Pancreas (tissue), 10 donors: Measurements from ENCODE around the gene SRPK3. TPM values are rescaled to one million over a fixed set of nuclear protein-coding genes. Genes with fewer than 3 reads are reported as not detected.
A peak's percentile ranks its signal among the peaks of the same experiment; 100 is the strongest.

Experiments
- ATAC-seq, 4 donors: fragments of 200-7000 bp; cut with Tn5 transposase; one replicate each; pipeline versions ENCODE4 v1.8.0 to v1.9.1; 2020; ENCODE audit warnings: mild to moderate bottlenecking in 4 of 4, moderate library complexity in 4 of 4
- DNase-seq, 6 donors: peaks; one replicate each; pipeline ENCODE4 v3.0.0-alpha.2; 2020
- FAIRE-seq: peaks from 2 replicates; lab custom pipeline; 2012; peaks lifted over from hg19 to GRCh38; lab: Jason Lieb, UNC
- H3K27ac ChIP-seq, 4 donors: fragments of 200-600 bp; sonication (generic); 1 replicate in 3 of 4; 2 replicates in 1 of 4; pipeline versions ENCODE4 v1.5.0 to v1.8.0; 2020
- H3K27me3 ChIP-seq, 4 donors: fragments of 200-600 bp; one replicate each; pipeline ENCODE4 v1.8.0; 2021
- H3K36me3 ChIP-seq, 3 donors: fragments of 200-600 bp; sonication (generic) in 1 of 3; one replicate each; pipeline versions ENCODE4 v1.5.0 to v1.8.0; 2020 to 2021
- H3K4me1 ChIP-seq, 3 donors: fragments of 200-600 bp; one replicate each; pipeline ENCODE4 v1.8.0; 2021
- H3K4me3 ChIP-seq, 4 donors: fragments of 200-600 bp; sonication (generic) in 2 of 4; one replicate each; pipeline versions ENCODE4 v1.5.0 to v1.8.0; 2020 to 2021
- H3K9me3 ChIP-seq, 4 donors: fragments of 200-600 bp; one replicate each; pipeline ENCODE4 v1.8.0; 2021
- WGBS, 2 donors: extraction: QIAGEN DNeasy Blood & Tissue Kit; methylation state at CpG; one replicate each; pipeline ENCODE4 v1.1.7; 2013; 5-methylcytosine and 5-hydroxymethylcytosine counted together
- intact Hi-C, 3 donors: fragments of 100-400 bp; cut with DNase I; formaldehyde crosslinking; loops; one replicate each; pipeline versions ENCODE4 v1.11.1 to v1.14.2; 2022
- polyA plus RNA-seq, 2 donors: library from polyadenylated mRNA; stranded (reverse); fragments of 200-250 nt; gene quantifications; one replicate each; pipeline ENCODE4 v1.2.3, GENCODE V29; 2013
- total RNA-seq, 6 donors: library from RNA; stranded (reverse); fragmentation: NEBNext Ultra II Directional in 4 of 6; extraction: Animal tissue kit (Norgen Biotek cat#: 25700) in 4 of 6; gene quantifications; one replicate each; pipeline versions ENCODE4 v1.2.1 to v1.2.4, GENCODE V29; 2021 to 2023
- TF ChIP-seq, protein P1 (sequence below), 4 donors: fragments of 200-600 bp; sonication (generic) in 3 of 4; IDR thresholded peaks; one replicate each; pipeline versions ENCODE4 v1.5.0 to v1.8.0; 2021; ENCODE audit warnings: antibody characterized with exemption in 4 of 4
- donor health status: healthy with polysubstance abuse.
- donor health status: DM: no; HTN: no; CAD: no; lungs with moderate emphysema.
- donor health status: DM: no; HTN: no; CAD: no.
- donor health status: control.
- donor health status: control.
- donor health status: Bipolar disorder and iron deficiency.
- donor health status: DM: yes; HTN: yes; CAD: no.
- donor health status: DM: no; HTN: no; CAD: no.
- donor health status: DM: no; HTN: no; CAD: no.
- donor health status: DM: yes; HTN: yes; CAD: no.

SRPK3 gene
- total and polyA plus RNA-seq, 8 donors: 0.12 to 1.5 (median 0.24) TPM; not detected in 1

DNA sequence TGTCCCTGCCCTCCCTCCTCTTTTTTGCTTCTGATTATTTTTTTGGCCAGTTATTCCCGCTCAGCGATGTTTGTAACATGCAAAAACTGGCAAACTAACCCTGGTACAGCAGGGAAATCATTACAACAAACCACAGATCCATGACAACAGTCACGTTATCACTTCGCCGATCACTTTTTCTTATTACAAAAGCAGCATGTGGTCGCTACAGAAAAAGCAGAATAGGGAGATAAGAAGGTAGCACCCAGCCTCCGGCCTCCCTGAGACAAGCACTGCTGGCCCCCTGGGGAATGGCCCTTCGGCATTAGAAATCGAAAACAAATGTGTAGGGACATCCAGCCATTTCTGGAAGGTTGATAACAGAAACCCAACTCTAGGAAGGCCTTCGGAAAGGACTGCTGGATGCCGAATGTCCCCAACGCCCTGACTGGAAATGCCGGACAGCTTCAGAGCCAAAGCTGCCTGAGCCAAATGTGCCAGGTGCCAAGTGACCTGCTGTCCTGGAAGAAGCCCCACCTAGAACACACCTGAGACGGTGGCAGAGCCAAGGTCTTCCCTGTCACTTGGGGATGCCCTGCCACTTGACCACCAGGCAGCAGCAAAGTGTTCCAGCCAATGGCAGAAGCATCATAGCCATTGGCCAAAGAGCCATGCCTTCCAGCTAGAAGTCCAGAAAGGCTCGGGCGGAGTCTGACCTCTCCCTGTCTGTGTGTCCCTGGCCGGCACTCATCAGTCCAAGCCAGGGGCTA, 10.4 kb downstream of the SRPK3 start:
- 78 to 82% methylated on average over 17 of the region's 17 CpGs for WGBS, 2 donors
- intact Hi-C loops: no loop called here
- FAIRE-seq: no peak

DNA sequence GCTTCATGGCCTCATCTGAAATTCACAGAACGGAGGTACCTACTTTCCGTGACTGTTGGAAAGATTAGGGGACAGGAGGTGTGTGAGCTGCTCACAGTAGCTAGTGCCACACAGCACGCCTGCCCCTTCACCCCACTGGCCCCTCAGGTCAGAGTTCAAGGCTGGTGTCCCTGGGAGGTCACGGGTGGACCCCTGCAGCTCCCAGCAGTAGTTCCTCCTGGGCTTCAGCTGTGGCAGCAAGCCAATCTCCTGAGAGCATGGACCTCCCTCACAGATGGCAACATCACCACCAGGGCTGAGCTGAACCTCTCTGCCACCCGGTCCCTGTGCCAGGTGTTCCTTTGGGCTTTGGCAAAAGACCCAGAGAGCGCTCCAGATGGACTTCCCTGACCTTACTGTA, 11.5 kb downstream of the SRPK3 start:
- H3K9me3 ChIP-seq: no peaks in the 10 kb centered on the region
- peaks cover 0 to 4% (median 0%) of the 10 kb centered on the region in 3 donors for H3K36me3 ChIP-seq
- no peak for ATAC-seq
- intact Hi-C loops: no loop called here
- H3K27ac ChIP-seq: no peak overlapping the region
- TF ChIP-seq, protein P1, sequence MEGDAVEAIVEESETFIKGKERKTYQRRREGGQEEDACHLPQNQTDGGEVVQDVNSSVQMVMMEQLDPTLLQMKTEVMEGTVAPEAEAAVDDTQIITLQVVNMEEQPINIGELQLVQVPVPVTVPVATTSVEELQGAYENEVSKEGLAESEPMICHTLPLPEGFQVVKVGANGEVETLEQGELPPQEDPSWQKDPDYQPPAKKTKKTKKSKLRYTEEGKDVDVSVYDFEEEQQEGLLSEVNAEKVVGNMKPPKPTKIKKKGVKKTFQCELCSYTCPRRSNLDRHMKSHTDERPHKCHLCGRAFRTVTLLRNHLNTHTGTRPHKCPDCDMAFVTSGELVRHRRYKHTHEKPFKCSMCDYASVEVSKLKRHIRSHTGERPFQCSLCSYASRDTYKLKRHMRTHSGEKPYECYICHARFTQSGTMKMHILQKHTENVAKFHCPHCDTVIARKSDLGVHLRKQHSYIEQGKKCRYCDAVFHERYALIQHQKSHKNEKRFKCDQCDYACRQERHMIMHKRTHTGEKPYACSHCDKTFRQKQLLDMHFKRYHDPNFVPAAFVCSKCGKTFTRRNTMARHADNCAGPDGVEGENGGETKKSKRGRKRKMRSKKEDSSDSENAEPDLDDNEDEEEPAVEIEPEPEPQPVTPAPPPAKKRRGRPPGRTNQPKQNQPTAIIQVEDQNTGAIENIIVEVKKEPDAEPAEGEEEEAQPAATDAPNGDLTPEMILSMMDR (IDR thresholded peaks at IDR 0.05): no peak
- H3K27me3 ChIP-seq: no peaks in the 10 kb centered on the region
- no peak for DNase-seq
- no peak overlapping the region for H3K4me3 ChIP-seq
- FAIRE-seq: no peak
- peaks cover 0 to 7% (median 0%) of the 10 kb centered on the region in 3 donors for H3K4me1 ChIP-seq
- WGBS, 2 donors: 69 to 76% methylated on average over 6 of the region's 6 CpGs

More for the DNA sequence above, 10.4 kb downstream of the SRPK3 start:
- no peak overlapping the region for H3K4me3 ChIP-seq
- H3K27ac ChIP-seq: no peak overlapping the region
- peaks cover 0 to 8% (median 0%) of the 10 kb centered on the region in 3 donors for H3K36me3 ChIP-seq
- H3K9me3 ChIP-seq: no peaks in the 10 kb centered on the region
- DNase-seq (no peak), ATAC-seq (no peak)
- TF ChIP-seq, protein P1 (IDR thresholded peaks at IDR 0.05): no peak
- peaks cover 0 to 7% (median 0%) of the 10 kb centered on the region in 3 donors for H3K4me1 ChIP-seq
- no peaks in the 10 kb centered on the region for H3K27me3 ChIP-seq

DNA sequence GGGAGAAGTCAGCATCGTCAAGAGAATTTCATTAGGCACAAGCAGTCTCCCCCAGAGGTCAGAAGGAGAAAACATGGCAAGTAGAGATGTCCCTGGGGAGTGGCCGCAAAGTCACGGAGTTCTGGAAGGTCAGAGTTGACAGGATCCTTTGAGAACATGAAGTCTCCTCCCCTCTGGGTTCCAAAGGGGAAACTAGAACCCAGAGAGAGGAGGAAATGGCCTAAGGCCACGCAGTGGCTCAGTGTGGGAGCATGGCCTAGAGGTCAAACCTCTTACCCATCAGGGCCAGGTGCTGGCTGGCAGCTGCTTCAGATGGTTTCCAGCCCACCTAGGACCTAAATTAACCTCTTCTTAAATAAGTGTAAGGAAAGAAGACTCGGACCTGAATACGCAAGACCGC, 12.4 kb downstream of the SRPK3 start:
- H3K36me3 ChIP-seq: no peaks in the 10 kb centered on the region
- TF ChIP-seq, protein P1 (IDR thresholded peaks at IDR 0.05): no peak
- H3K27me3 ChIP-seq: no peaks in the 10 kb centered on the region
- ATAC-seq (peak in 1 of 4 donors; percentile 6), FAIRE-seq (no peak), DNase-seq (no peak)
- intact Hi-C loops: no loop called here
- H3K4me3 ChIP-seq: peak overlapping the region; percentile 35 to 67 (median 58)
- WGBS, 2 donors: 7 to 41% methylated on average over 7 of the region's 7 CpGs
- H3K9me3 ChIP-seq: no peaks in the 10 kb centered on the region
- peak overlapping the region in 3 of 4 donors; percentile 83 to 95 (median 93) for H3K27ac ChIP-seq
- peaks cover 0 to 7% (median 0%) of the 10 kb centered on the region in 3 donors for H3K4me1 ChIP-seq

DNA sequence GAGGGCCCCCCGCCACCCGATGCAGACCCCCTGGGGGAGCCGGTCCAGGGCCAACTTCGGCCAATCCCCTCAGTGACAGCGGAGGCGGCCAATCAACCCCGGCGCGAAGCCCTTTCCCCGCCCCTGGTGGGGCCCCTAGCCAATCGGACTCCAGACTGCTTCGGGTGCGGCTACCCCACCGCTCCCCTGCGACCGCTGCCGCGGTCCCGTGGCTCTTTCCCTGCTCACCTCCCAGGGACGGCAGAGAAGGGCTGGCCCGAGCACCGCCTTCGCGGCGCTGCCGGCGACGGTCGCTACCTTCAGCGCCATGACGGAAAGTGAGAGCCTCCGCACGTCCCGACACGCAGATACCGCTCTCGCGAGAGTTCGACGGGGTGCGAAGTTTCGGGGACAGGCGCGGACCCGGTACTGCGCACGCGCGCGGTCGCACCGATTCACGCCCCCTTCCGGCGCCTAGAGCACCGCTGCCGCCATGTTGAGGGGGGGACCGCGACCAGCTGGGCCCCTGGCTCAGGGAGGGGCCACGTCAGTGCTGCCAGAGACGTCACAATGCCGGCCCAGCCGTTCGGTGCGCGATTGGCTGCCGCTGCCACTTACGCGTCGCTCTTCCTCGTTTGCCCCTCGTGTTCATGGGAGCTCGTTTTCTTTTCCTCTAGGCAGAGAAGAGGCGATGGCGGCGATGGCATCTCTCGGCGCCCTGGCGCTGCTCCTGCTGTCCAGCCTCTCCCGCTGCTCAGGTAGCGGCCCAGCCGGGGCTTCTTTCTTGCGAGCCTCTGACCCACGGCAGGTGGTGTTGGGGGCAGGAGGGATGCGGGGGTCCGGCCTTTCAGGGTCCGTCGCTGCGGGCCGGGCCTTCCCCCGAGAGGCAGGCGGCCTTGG, 13.4 kb downstream of the SRPK3 start, which contains the start of the genes IDH3G and SSR4:
IDH3G (minus strand) TSS at position 358 of the 879 bp plus-strand sequence; CDS start at position 309, 49 bp downstream.
SSR4 (plus strand) TSS at position 651 of the 879 bp plus-strand sequence; CDS start at position 671, 20 bp downstream.
- intact Hi-C loops: no loop called here
- WGBS, 2 donors: 0 to 27% methylated on average over 84 to 92 of the region's 92 CpGs

More for the DNA sequence above, 13.4 kb downstream of the SRPK3 start, which contains the start of the genes IDH3G and SSR4:
- Histone ChIP-seq H3K4me3 (peak within 1 kb of the TSS; percentile 37 to 67 (median 58)), H3K4me1 (peaks cover 0 to 7% (median 0%) of the 10 kb centered on the region in 3 donors), H3K9me3 (no peaks in the 10 kb centered on the region), H3K27me3 (no peaks in the 10 kb centered on the region), H3K36me3 (no peaks in the 10 kb centered on the region), H3K27ac (peak within 1 kb of the TSS; percentile 83 to 95 (median 93))
- ATAC-seq (peak; percentile 88 to 95 (median 92)), DNase-seq (peak; percentile 90 to 97 (median 94)), FAIRE-seq (peak; percentile 85)
- TF ChIP-seq, protein P1 (IDR thresholded peaks at IDR 0.05): no peak
